ENCODE data around the gene CREBRF.
A peak's percentile ranks its signal among the peaks of the same experiment; 100 is the strongest.
"Not testable (repeated sequence)": the region's sequence is repeated elsewhere in the genome, so short reads cannot be mapped to it uniquely, and the experiment has no call there.

Gene CREBRF

DNA sequence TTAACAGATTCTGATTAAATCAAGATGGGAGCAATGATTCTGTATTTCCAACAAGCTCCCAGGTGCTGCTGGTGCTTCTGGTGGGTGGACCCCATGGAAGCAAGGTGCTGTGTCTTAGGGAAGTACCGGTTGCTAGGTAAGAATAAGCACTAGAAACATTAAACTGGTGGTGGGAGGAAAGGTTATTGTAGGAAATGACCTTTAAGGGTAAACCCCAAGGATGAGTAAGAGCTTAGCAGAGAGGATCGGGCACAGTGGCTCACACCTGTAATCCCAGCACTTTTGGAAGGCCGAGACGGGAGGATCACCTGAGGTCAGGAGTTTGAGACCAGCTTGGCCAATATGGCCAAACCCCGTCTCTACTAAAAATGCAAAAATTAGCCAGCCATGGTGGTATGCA lies 16.2 kb upstream of the CREBRF start:
- DNase-seq, result no peak

- DNase-seq, result no peak
Observed at GRCh38 chr5:173041881-173042762, 14.0 kb upstream of the CREBRF start.

GRCh38 chr5:173042763-173043107 lies 13.4 kb upstream of the CREBRF start:
- no peak for DNase-seq

DNA sequence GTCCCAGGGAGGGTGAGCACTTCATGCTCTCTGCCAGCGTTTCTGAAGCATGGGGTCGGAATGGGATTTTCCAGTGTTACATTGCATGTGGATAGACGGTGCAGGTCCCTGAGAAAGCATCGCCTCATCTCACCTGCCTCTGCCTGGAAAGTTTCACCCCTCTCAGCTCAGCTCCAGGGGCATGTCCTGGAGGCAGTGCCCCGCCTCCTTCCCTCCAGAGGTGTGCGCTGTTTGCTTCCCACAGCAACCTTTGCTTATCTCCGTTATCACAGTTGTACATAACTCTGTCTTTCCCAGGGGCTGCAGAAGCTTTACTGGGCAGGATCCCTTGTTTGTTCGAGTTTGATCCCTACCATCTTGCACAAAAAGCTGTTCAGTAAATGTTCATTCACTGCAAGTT lies 10.7 kb upstream of the CREBRF start:
- DNase-seq, result no peak

GRCh38 chr5:173047096-173047837 lies 8.9 kb upstream of the CREBRF start:
- not testable (repeated sequence) for DNase-seq

GRCh38 chr5:173047838-173048105 lies 8.4 kb upstream of the CREBRF start:
- DNase-seq, result no peak

GRCh38 chr5:173050791-173051190 lies 5.4 kb upstream of the CREBRF start:
- DNase-seq, result no peak

DNA sequence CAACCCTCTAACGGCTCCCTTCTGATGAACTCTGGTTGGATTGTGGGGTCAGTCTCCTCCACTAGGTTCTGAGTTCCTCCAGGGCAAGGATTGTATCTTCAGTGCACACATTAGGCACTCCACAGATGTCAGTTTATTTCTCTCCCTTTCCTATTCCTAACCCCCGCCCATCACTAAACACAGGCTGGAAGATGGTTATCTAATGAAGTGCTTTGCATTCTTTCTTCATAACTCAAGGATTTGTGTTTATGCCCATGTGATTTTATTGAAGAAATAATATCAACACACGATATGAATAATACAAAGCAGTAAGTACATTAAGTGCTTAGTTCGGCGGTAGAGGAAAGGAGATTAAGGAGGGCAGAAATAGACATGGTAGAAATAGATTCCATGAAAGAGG lies 4.4 kb upstream of the CREBRF start:
- no peak for DNase-seq

- DNase-seq, result no peak
Observed at GRCh38 chr5:173053041-173053440, 3.1 kb upstream of the CREBRF start.

DNA sequence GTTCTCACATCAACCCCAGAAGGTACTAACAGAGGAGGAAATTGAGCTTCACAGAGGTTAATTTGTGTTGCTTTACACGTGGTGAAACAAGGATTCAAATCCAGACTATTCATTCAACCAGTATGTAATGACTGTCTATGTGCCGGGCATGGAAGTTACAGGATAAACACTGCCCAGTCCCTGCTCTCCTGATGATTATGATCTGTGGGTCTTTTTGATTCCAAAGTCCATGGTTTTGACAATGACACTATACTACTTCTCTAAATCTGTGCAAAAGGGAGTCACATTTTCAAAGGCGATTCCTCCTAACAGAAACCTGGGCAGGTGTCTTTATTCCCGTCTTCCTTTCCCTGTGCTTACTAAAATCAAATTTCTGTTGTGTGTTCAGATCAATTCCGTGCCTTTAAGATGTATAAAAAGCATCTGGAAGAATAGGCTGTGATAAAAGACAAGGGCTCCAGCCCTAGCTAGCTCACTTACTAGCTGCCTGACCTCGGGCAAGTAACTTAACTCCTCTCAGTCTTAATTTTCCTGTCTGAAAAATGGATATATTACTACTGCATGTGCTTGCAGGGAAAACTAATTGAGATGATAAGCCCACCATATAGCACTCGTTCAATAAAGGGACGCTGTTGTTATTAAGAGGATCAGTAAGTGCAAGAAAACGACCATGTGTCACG lies 970 bp upstream of the CREBRF start:
- DNase-seq, result no peak

DNA sequence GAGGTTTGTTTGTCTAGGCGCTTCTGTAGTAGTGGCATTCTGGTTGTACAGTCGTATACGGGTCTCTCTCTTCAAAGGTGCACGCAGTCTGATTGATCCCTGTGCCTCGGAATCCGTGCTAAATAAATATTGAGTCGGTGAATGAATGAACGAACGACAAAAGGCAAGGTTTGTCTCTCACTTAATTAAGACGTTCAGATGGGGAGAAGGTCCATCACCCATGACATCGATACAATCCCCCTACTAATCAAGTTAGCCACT lies 500 bp upstream of the CREBRF start:
- DNase-seq, result no peak

DNA sequence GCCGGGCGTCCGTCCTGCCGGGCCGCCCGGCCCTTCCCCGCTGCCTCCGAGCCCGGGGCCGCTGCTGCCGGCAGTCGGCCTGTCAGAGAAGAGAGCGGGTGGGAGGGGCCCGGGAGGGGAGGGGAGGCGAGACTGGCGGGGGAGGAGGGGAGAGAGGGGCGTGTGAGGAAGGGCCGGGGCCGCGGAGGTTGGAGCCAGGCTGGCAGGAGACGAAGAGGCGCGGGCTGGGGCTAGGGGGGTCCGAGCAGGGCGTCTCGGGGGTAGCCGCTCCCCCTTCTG lies 570 bp downstream of the CREBRF start:
- no peak for DNase-seq

DNA sequence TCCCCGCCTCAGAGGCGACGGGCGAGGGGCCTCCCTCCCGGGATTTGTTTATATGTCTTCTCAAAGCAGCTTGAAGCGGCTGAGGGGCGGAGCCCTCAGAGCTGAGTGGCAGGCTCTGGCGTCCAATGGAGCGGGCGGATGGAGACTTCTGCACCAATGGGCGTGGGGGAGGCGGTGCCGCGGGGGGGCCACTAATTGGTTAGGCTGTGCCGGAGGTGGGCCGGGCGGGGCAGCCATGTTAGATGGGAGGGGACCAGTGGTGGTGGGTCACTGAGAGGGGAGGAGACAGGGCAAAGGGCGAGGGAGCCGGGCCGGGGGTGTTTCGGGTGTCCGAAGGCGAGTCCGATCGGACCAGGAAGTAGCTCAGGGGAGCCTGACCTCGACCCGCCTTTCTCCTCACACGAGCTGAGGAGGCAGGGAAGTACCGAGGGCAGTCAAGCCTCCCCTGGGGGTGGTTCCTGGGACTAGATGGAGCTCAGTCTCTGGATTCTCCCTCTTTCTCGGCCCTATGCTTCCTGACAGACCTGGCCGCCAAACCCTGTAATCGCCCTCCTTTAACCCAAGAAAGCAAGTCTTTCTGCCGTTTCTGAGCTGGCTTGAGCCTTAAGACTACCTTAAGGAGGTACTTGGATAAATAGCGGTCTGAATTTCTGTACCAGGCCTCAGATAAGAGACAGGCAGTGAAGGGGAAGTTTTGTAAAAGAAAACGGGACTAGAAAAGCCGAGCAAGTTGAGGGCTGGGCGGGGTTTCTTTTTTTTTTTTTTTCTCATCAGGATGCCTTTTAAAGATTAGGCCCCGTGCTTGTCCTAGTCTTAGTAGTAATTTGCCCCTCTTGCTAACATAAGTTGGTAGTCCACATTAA lies 1.1 kb downstream of the CREBRF start:
- DNase-seq, result peak; percentile 98

DNA sequence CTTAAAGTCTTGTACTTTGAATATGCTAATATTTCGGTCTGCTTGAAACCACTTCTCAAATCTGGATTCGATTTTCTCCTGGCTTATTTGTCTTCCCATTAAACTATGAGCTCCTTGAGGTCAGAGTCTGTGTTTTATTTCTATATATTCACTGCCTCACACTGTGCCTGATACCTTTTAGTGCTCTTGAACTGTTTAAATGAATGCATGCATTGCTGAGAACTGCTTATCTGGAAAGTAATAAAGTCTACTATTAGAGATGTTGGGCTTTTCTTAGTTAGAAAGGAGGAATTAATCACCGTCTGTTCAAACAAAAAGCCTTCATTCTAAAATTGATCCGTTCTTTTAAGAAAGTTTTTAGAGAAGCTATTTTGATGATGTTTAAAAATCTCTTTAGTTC lies 6.0 kb downstream of the CREBRF start:
- DNase-seq, result no peak

- DNase-seq, result no peak
Observed at GRCh38 chr5:173065155-173065554, 9.0 kb downstream of the CREBRF start.

DNA sequence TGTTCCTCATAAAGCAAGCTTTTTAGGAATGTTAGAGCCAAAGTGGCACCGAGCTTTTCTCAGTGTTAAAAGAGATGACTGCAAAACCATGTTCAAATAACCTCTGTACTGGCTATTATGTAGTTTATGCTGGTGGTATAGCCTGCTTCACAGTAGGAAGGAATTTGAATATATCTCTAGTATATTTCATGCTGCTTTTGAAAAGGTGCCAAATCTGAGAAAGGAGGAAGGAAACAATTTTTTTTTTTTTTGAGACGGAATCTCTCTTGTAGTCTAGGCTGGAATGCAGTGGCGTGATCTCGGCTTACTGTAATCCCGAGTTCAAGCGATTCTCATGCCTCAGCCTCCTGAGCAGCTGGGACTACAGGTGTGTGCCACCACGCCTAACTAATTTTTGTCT lies 13.5 kb downstream of the CREBRF start:
- no peak for DNase-seq

- DNase-seq, result no peak
Observed at GRCh38 chr5:173075137-173075843, 19.1 kb downstream of the CREBRF start.

DNA sequence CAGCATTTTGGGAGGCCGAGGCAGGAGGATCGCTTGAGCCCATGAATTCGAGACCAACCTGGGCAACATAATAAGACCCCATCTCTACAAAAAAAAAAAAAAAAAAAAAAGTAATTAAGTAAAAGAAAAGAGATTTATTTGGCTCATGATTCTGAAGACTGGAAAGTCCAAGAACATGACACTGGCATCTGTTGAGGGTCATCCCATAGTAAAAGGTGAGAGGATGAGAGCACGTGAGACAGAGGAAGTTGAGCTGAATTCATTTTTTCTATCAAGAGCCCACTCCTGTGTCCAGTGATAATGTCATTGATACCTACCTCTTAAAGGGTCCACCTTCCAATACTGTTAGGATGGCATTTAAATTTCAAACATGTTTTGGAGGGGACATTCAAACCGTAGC lies 19.8 kb downstream of the CREBRF start:
- no peak for DNase-seq

DNA sequence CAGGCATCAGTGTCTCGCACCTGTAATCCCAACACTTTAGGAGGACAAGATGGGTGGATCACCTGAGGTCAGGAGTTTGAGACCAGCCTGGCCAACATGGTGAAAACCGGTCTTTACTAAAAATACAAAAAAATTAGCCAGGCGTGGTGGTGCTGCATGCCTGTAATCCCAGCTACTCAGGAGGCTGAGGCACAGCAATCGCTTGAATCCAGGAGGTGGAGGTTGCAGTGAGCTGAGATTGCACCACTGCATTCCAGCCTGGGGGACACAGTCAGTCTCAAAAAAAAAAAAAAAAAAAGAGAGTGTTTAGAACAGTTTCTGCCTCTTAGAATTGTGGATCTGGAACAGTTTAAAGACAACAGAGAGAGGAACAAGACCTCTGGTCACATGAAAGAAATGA lies 20.3 kb downstream of the CREBRF start:
- not testable (repeated sequence) for DNase-seq

DNA sequence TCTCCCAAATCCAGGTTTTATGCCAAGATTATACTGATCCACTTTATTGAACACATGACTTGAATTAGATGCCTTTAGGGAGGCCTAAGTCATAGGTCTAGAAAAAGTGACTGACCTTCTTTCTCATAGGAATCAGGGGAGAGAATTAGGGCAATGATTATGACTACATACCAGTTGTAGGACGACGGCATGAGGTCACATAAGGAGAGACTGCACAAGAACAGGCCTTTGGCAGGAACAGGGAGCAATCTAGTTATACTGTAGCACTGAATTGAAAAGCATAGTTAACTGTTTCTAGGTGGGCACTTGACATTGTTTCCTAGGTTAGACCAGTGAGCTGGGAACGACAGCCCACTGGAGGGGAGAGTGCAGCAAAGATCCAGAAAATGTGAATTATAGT lies 22.7 kb downstream of the CREBRF start:
- no peak for DNase-seq

GRCh38 chr5:173089581-173089980 lies 33.4 kb downstream of the CREBRF start:
- DNase-seq, result no peak

DNA sequence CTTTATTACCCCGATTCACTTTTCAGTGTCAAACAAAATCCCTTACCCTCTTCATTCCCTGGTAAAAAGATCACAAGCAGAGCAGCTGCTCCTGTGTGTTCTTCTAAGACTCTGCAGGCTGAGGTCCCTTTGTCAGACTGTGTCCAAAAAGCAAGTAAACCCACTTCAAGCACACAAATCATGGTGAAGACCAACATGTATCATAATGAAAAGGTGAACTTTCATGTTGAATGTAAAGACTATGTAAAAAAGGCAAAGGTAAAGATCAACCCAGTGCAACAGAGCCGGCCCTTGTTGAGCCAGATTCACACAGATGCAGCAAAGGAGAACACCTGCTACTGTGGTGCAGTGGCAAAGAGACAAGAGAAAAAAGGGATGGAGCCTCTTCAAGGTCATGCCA lies 34.5 kb downstream of the CREBRF start:
- peak; percentile 12 for DNase-seq

DNA sequence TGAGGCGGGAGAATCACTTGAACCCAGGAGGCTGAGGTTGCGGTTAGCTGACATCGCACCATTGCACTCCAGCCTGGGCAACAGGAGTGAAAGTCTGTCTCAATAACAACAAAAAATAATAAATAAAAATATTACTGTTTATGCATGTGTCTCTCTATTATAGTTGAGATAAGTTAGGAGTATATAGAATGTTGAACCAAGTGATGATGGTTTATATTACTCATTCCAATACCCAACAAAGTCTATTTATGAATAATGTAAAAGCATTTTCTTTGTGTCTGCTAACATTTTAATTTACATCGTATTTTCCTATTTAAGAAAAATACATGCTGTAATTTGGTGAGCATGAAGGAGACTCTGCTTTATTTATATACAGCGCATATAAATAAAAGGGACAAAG lies 35.8 kb downstream of the CREBRF start:
- no peak for DNase-seq

Data from activated CD4-positive, alpha-beta T cell treated with anti-CD3 and anti-CD28 coated beads, Interleukin-2, amount 50 U/mL, for 16 hours (primary cell).